GM23248 (cell line): ENCODE measurements around the gene PLD2.
"Not testable (repeated sequence)": the region's sequence is repeated elsewhere in the genome, so short reads cannot be mapped to it uniquely, and the experiment has no call there.

Experiments
- EZH2 ChIP-seq: fragments of 200-600 bp; sonication (generic); IDR thresholded peaks from 2 replicates; pipeline ENCODE4 v1.6.1; 2018; ENCODE audit warnings: antibody characterized with exemption, mild to moderate bottlenecking; ENCODE audit not compliant: insufficient read depth, poor library complexity, severe bottlenecking
- EZH2phosphoT487 ChIP-seq: fragments of 200-600 bp; sonication (generic); IDR thresholded peaks from 2 replicates; pipeline ENCODE4 v1.6.1; 2018; ENCODE audit warnings: antibody characterized with exemption, moderate library complexity, mild to moderate bottlenecking, low read depth; ENCODE audit not compliant: insufficient read depth

DNA sequence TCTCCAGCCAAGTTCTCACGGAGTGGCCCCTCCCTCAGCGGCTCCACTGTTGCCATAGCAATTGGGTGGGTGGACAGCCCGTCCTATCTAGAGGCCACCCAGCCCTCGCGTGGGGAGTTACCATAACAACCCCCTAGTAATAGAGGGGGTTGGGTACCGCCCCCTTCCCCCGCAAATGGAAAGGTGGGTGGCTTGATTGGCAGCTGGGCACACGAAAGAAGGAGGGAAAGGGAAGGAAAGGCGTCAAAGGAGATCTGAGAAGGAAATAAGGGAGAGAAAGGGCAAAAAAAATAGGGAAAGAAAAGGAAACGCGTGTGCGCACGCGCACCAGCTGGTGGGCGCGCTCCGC is 25.9 kb downstream of the PLD2 start:
- TF ChIP-seq EZH2phosphoT487, EZH2: not testable (repeated sequence)
